A549 (cell line): Measurements from ENCODE around the gene VOPP1. TPM values are rescaled to one million over a fixed set of nuclear protein-coding genes. Genes with fewer than 3 reads are reported as not detected.

ENCODE experiments used
- ATAC-seq, 2 experiments: fragments of 200-7000 bp in 1 of 2; fragments of >200 bp in 1 of 2; cut with Nextera tagmentation in 1 of 2; cut with Tn5 transposase in 1 of 2; 3 replicates each; pipeline versions ENCODE4 v1.8.0 to v1.9.1; 2018 to 2020; ENCODE audit warnings: mild to moderate bottlenecking in 1 of 2, moderate library complexity in 1 of 2
- CTCF ChIA-PET: fragments of 300-600 bp; sonication (Branson Sonifier 250); formaldehyde crosslinking; extraction: SDS; loops from one replicate; lab custom pipeline; 2021; ENCODE audit warnings: antibody characterized with exemption, inconsistent platforms; lab: Yijun Ruan, JAX
- POLR2A ChIA-PET: fragments of 350-600 bp; formaldehyde crosslinking; extraction: SDS; loops from one replicate; lab custom pipeline; 2021; ENCODE audit warnings: antibody characterized with exemption, inconsistent platforms; lab: Yijun Ruan, JAX
- DNase-seq, 2 experiments: peaks; one replicate each; pipeline versions ENCODE4 v3.0.0 to v3.0.0-alpha.2; 2011 to 2016; ENCODE audit warnings: low read depth in 1 of 2, low spot score in 1 of 2
- FAIRE-seq: peaks from 2 replicates; lab custom pipeline; 2011; peaks lifted over from hg19 to GRCh38; lab: Jason Lieb, UNC
- H3K27ac ChIP-seq, 2 experiments: fragments of >200 bp; sonication (Bioruptor Twin); formaldehyde crosslinking; 3 replicates each; pipeline ENCODE4 v1.5.1; 2016 to 2017
- H3K4me1 ChIP-seq: fragments of >200 bp; sonication (Bioruptor Twin); formaldehyde crosslinking; 3 replicates; pipeline ENCODE4 v1.6.1; 2016
- H3K4me2 ChIP-seq: fragments of >200 bp; sonication (Bioruptor Twin); formaldehyde crosslinking; 3 replicates; pipeline ENCODE4 v1.6.1; 2016
- H3K4me3 ChIP-seq: fragments of >200 bp; sonication (Bioruptor Twin); formaldehyde crosslinking; 3 replicates; pipeline ENCODE4 v1.5.1; 2016
- H3K9me3 ChIP-seq: fragments of >200 bp; sonication (Bioruptor Twin); formaldehyde crosslinking; 3 replicates; pipeline ENCODE4 v1.6.1; 2016
- ATOH8 ChIP-seq: fragments of 250-450 bp; sonication (Bioruptor Pico); IDR thresholded peaks from 2 replicates; pipeline ENCODE4 v1.5.0; 2020; ENCODE audit warnings: low read depth, mild to moderate bottlenecking, moderate library complexity
- CEBPB ChIP-seq, 2 experiments: fragments of >200 bp in 1 of 2; sonication (Bioruptor Twin) in 1 of 2; formaldehyde crosslinking in 1 of 2; IDR thresholded peaks; 2 replicates each; pipeline ENCODE4 v1.6.1; 2012 to 2016
- CHD4 ChIP-seq: fragments of 200-600 bp; sonication (generic); IDR thresholded peaks from 2 replicates; pipeline ENCODE4 v1.6.1; 2016; ENCODE audit warnings: antibody characterized with exemption, mild to moderate bottlenecking, borderline replicate concordance
- EHF ChIP-seq: fragments of 250-450 bp; sonication (Bioruptor Pico); IDR thresholded peaks from 2 replicates; pipeline ENCODE4 v1.5.0; 2020; ENCODE audit warnings: mild to moderate bottlenecking
- FOSB ChIP-seq: fragments of 250-450 bp; sonication (Bioruptor Pico); IDR thresholded peaks from 2 replicates; pipeline ENCODE4 v1.5.0; 2020; ENCODE audit warnings: mild to moderate bottlenecking, moderate library complexity
- FOXS1 ChIP-seq: fragments of 250-450 bp; sonication (Bioruptor Pico); IDR thresholded peaks from 2 replicates; pipeline ENCODE4 v1.5.0; 2020; ENCODE audit warnings: mild to moderate bottlenecking, moderate library complexity
- GATA3 ChIP-seq: IDR thresholded peaks from 2 replicates; pipeline ENCODE4 v1.6.1; 2012; ENCODE audit warnings: borderline replicate concordance
- HOXA7 ChIP-seq: fragments of 250-450 bp; sonication (Bioruptor Pico); IDR thresholded peaks from 2 replicates; pipeline ENCODE4 v1.5.0; 2020; ENCODE audit warnings: mild to moderate bottlenecking, moderate library complexity
- HOXB5 ChIP-seq: fragments of 250-450 bp; sonication (Bioruptor Pico); IDR thresholded peaks from 2 replicates; pipeline ENCODE4 v1.5.0; 2020; ENCODE audit warnings: mild to moderate bottlenecking, moderate library complexity
- JUN ChIP-seq, 2 experiments: fragments of >200 bp; sonication (Bioruptor Twin); formaldehyde crosslinking; IDR thresholded peaks; 2 replicates in 1 of 2; 3 replicates in 1 of 2; pipeline ENCODE4 v1.6.1; 2016 to 2017
- KDM5A ChIP-seq: fragments of 200-600 bp; sonication (generic); IDR thresholded peaks from 2 replicates; pipeline ENCODE4 v1.6.1; 2016; ENCODE audit warnings: antibody characterized with exemption, mild to moderate bottlenecking
- MAFK ChIP-seq: fragments of 450-650 bp; IDR thresholded peaks from 2 replicates; pipeline ENCODE4 v1.6.1; 2014; ENCODE audit not compliant: partially characterized antibody
- MAZ ChIP-seq: fragments of 150-350 bp; IDR thresholded peaks from 2 replicates; pipeline ENCODE4 v1.6.1; 2014; ENCODE audit warnings: antibody characterized with exemption, low read depth, low read length, borderline replicate concordance
- PHF8 ChIP-seq: fragments of 200-600 bp; sonication (generic); IDR thresholded peaks from 2 replicates; pipeline ENCODE4 v1.6.1; 2016; ENCODE audit warnings: low read depth, mild to moderate bottlenecking, antibody characterized with exemption, moderate library complexity, borderline replicate concordance
- RAD21 ChIP-seq, 2 experiments: fragments of >200 bp in 1 of 2; sonication (Bioruptor Twin) in 1 of 2; formaldehyde crosslinking in 1 of 2; IDR thresholded peaks in 1 of 2; conservative IDR thresholded peaks in 1 of 2; 2 replicates in 1 of 2; 3 replicates in 1 of 2; pipeline ENCODE4 v1.6.1; 2012 to 2018; ENCODE audit warnings: inconsistent platforms in 1 of 2
- RARB ChIP-seq: fragments of 250-450 bp; sonication (Bioruptor Pico); IDR thresholded peaks from 2 replicates; pipeline ENCODE4 v1.8.0; 2021; ENCODE audit warnings: mild to moderate bottlenecking, moderate library complexity
- RNF2 ChIP-seq: fragments of 200-600 bp; sonication (generic); IDR thresholded peaks from 2 replicates; pipeline ENCODE4 v1.6.1; 2016; ENCODE audit warnings: low read depth, mild to moderate bottlenecking, antibody characterized with exemption, moderate library complexity, borderline replicate concordance
- TP53 ChIP-seq: fragments of 250-450 bp; sonication (Bioruptor Pico); IDR thresholded peaks from 2 replicates; pipeline ENCODE4 v1.5.0; 2021; ENCODE audit warnings: mild to moderate bottlenecking, moderate library complexity
- ZSCAN20 ChIP-seq: fragments of 250-450 bp; sonication (Bioruptor Pico); IDR thresholded peaks from 2 replicates; pipeline ENCODE4 v1.8.0; 2022; ENCODE audit warnings: mild to moderate bottlenecking, moderate library complexity
- WGBS: methylation state at CpG from one replicate; pipeline ENCODE4 v1.1.6; 2017; ENCODE audit errors: missing lambda C conversion rate; 5-methylcytosine and 5-hydroxymethylcytosine counted together
- polyA plus RNA-seq, 4 experiments: library from polyadenylated mRNA; depleted of rRNA in 3 of 4; stranded (reverse); fragments of >200 nt; fragmentation: RNase III in 1 of 4; extraction: RNeasy Plus Mini Kit Qiagen cat#74134 plus additional on column Dnase treatment in 1 of 4; gene quantifications; 2 replicates in 3 of 4; 3 replicates in 1 of 4; pipeline ENCODE4 v1.2.3, GENCODE V29; 2011 to 2017
- TF ChIP-seq, protein P1 (sequence below): fragments of 450-650 bp; IDR thresholded peaks from 2 replicates; pipeline ENCODE4 v1.6.1; 2014; ENCODE audit warnings: antibody characterized with exemption
- TF ChIP-seq, protein P2 (sequence below): fragments of >200 bp; sonication (Bioruptor Twin); formaldehyde crosslinking; IDR thresholded peaks from 3 replicates; pipeline ENCODE4 v1.6.1; 2016
- TF ChIP-seq, protein P3 (sequence below): IDR thresholded peaks from 2 replicates; pipeline ENCODE4 v1.6.1; 2012
- TF ChIP-seq, protein P4 (sequence below): fragments of 250-450 bp; sonication (Bioruptor Pico); IDR thresholded peaks from 2 replicates; pipeline ENCODE4 v1.5.0; 2021; ENCODE audit warnings: mild to moderate bottlenecking, moderate library complexity, borderline replicate concordance

Gene VOPP1
- polyA plus RNA-seq, 2 of the 4 experiments (the other 2 are of a cell fraction): 68.1 to 73.4 TPM

- TF ChIP-seq JUN (IDR thresholded peaks at IDR 0.05): no peak
- TF ChIP-seq EHF (CRISPR knock-in tag): no peak
- TF ChIP-seq TP53 (CRISPR knock-in tag): no peak
- no peak for TF ChIP-seq PHF8
- TF ChIP-seq, protein P1, sequence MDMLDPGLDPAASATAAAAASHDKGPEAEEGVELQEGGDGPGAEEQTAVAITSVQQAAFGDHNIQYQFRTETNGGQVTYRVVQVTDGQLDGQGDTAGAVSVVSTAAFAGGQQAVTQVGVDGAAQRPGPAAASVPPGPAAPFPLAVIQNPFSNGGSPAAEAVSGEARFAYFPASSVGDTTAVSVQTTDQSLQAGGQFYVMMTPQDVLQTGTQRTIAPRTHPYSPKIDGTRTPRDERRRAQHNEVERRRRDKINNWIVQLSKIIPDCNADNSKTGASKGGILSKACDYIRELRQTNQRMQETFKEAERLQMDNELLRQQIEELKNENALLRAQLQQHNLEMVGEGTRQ: no peak
- TF ChIP-seq HOXA7 (CRISPR knock-in tag): no peak
- TF ChIP-seq, protein P2, sequence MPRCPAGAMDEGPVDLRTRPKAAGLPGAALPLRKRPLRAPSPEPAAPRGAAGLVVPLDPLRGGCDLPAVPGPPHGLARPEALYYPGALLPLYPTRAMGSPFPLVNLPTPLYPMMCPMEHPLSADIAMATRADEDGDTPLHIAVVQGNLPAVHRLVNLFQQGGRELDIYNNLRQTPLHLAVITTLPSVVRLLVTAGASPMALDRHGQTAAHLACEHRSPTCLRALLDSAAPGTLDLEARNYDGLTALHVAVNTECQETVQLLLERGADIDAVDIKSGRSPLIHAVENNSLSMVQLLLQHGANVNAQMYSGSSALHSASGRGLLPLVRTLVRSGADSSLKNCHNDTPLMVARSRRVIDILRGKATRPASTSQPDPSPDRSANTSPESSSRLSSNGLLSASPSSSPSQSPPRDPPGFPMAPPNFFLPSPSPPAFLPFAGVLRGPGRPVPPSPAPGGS: no peak
- TF ChIP-seq HOXB5: no peak
- TF ChIP-seq MAZ: no peak
- no peak for TF ChIP-seq KDM5A
- no peak for TF ChIP-seq CHD4
- TF ChIP-seq ZSCAN20 (CRISPR knock-in tag): no peak
- TF ChIP-seq RAD21 (conservative IDR thresholded peaks at IDR 0.05 in 1 of 2, IDR thresholded peaks at IDR 0.05 in 1 of 2): no peak
- TF ChIP-seq RARB (CRISPR knock-in tag): no peak
- TF ChIP-seq, protein P3, sequence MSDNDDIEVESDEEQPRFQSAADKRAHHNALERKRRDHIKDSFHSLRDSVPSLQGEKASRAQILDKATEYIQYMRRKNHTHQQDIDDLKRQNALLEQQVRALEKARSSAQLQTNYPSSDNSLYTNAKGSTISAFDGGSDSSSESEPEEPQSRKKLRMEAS: no peak
- TF ChIP-seq MAFK: no peak
- TF ChIP-seq FOXS1: no peak
- no peak for TF ChIP-seq ATOH8
- no peak for FAIRE-seq
- ChIA-PET POLR2A (no interaction called here), CTCF (interaction anchor here (0.6 kb wide), 1 partner anchor 48 kb away, joined by 3 read pairs; no protein-coding TSS in a partner anchor)
- Histone ChIP-seq H3K4me2 (no peak overlapping the region), H3K4me3 (no peak overlapping the region), H3K9me3 (no peaks in the 10 kb centered on the region), H3K27ac (no peak overlapping the region), H3K4me1 (no peaks in the 10 kb centered on the region)
- ATAC-seq: no peak
- DNase-seq: no peak
- 86% methylated on average over 41 of the region's 56 CpGs for WGBS
Observed at GRCh38 chr7:55449205-55449991, 122.9 kb downstream of the VOPP1 start.

DNA sequence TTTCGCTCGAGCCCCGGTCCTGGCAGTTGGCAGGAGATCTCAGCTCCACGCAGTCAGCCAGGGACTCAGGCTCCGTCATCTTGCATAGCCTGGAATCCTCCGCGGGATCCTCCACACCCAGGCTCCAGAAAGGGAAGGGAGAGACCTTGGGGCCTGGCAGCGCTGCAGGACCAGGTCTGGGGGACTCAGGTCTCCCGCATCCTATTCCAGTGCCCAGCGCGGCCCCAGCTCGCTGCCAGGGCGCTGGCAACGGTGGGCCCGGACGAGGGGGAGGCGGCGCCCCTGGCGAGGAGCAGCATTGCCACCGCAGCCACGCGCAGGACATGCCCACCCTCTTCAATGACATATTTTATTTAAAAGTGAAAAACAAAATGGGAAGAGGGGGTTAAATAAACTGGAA lies 123.8 kb downstream of the VOPP1 start:
- Histone ChIP-seq H3K9me3 (no peaks in the 10 kb centered on the region), H3K4me3 (no peak overlapping the region), H3K27ac (no peak overlapping the region), H3K4me2 (no peak overlapping the region), H3K4me1 (no peaks in the 10 kb centered on the region)
- FAIRE-seq: no peak
- no peak for TF ChIP-seq EHF (CRISPR knock-in tag)
- 78% methylated on average over 12 of the region's 22 CpGs for WGBS
- DNase-seq: no peak
- no peak for ATAC-seq
- POLR2A ChIA-PET: no interaction called here
- CTCF ChIA-PET: interaction anchor here (0.6 kb wide), 1 partner anchor 49 kb away, joined by 3 read pairs; no protein-coding TSS in a partner anchor

DNA sequence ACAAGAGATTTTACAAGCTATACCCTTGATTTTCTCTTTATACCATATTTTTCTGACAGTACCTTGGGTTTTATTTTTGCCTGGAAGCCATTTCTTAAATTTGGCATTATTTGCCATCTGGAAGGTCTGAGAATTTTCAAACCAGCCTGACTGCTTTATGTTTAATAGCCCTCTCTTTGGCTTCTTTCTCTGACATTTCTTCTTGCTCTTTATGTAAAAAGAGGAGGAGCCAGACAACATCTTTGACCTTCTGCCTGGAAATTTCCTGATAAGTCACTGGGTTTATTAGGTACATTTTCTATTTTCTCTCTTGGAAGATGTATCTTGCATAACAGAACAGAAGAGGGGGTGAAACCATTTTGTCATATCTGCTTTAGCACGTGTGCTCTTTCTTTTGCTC lies 127.5 kb downstream of the VOPP1 start:
- TF ChIP-seq CEBPB (IDR thresholded peaks at IDR 0.05) (no peak), FOSB (CRISPR knock-in tag) (no peak), GATA3 (no peak), EHF (CRISPR knock-in tag) (no peak), RNF2 (no peak)
- TF ChIP-seq, protein P4, sequence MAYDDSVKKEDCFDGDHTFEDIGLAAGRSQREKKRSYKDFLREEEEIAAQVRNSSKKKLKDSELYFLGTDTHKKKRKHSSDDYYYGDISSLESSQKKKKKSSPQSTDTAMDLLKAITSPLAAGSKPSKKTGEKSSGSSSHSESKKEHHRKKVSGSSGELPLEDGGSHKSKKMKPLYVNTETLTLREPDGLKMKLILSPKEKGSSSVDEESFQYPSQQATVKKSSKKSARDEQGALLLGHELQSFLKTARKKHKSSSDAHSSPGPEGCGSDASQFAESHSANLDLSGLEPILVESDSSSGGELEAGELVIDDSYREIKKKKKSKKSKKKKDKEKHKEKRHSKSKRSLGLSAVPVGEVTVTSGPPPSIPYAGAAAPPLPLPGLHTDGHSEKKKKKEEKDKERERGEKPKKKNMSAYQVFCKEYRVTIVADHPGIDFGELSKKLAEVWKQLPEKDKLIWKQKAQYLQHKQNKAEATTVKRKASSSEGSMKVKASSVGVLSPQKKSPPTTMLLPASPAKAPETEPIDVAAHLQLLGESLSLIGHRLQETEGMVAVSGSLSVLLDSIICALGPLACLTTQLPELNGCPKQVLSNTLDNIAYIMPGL (CRISPR knock-in tag): no peak
- TF ChIP-seq, all 56 proteins: peak for 0
- H3K27ac ChIP-seq: no peak overlapping the region
- H3K9me3 ChIP-seq: no peaks in the 10 kb centered on the region
- WGBS: 41% methylated on average over 1 of the region's 1 CpG
- FAIRE-seq (no peak), DNase-seq (no peak), ATAC-seq (no peak)
- POLR2A ChIA-PET: no interaction called here
- no peak overlapping the region for H3K4me3 ChIP-seq
- CTCF ChIA-PET: interaction anchor here (3.0 kb wide), 1 partner anchor 12 kb away, joined by 16 read pairs; no protein-coding TSS in a partner anchor
- H3K4me2 ChIP-seq: no peak overlapping the region
- H3K4me1 ChIP-seq: no peaks in the 10 kb centered on the region
